GM23338 (cell line): ENCODE data around the gene DGKB.

Source experiments
- CREB1 ChIP-seq: fragments of 250-450 bp; sonication (Bioruptor Pico); IDR thresholded peaks from 2 replicates; pipeline ENCODE4 v1.5.0; 2020; ENCODE audit warnings: low read depth, mild to moderate bottlenecking, moderate library complexity
- CTCF ChIP-seq, 2 experiments: fragments of 200-600 bp in 1 of 2; sonication (generic) in 1 of 2; conservative IDR thresholded peaks; 2 replicates each; pipeline versions ENCODE4 v1.5.1 to v1.6.1; 2016 to 2017; ENCODE audit warnings: antibody characterized with exemption in 2 of 2, low read depth in 2 of 2, mild to moderate bottlenecking in 2 of 2, moderate library complexity in 1 of 2
- EZH2 ChIP-seq: fragments of 200-600 bp; sonication (generic); IDR thresholded peaks from one replicate; pipeline ENCODE4 v1.8.0; 2017; ENCODE audit warnings: antibody characterized with exemption, mild to moderate bottlenecking, low read depth; ENCODE audit not compliant: unreplicated experiment
- POLR2AphosphoS5 ChIP-seq: IDR thresholded peaks from 2 replicates; pipeline ENCODE4 v1.6.1; 2016; ENCODE audit warnings: antibody characterized with exemption, low read depth
- STAT1 ChIP-seq: IDR thresholded peaks from one replicate; pipeline ENCODE4 v1.6.1; 2016; ENCODE audit warnings: antibody characterized with exemption; ENCODE audit not compliant: unreplicated experiment
- ZNF114 ChIP-seq: fragments of 250-450 bp; sonication (Bioruptor Pico); IDR thresholded peaks from 2 replicates; pipeline ENCODE4 v1.5.0; 2020; ENCODE audit warnings: mild to moderate bottlenecking, moderate library complexity

- no peak for TF ChIP-seq EZH2
- no peak for TF ChIP-seq CREB1 (CRISPR knock-in tag)
- TF ChIP-seq CTCF (conservative IDR thresholded peaks at IDR 0.05; ENCODE audit: low read depth in 2 of 2) = no peak
- no peak for TF ChIP-seq POLR2AphosphoS5
- no peak for TF ChIP-seq ZNF114 (CRISPR knock-in tag)
- no peak for TF ChIP-seq STAT1
Measured at GRCh38 chr7:14739168-14739840, 163.2 kb downstream of the DGKB start.
